ENCODE results near the gene SAP30BP. TPM values are rescaled to one million over a fixed set of nuclear protein-coding genes. Genes with fewer than 3 reads are reported as not detected.

Gene SAP30BP
- polyA plus RNA-seq, 3 donors: 92.2 to 104 (median 98.5) TPM

DNA sequence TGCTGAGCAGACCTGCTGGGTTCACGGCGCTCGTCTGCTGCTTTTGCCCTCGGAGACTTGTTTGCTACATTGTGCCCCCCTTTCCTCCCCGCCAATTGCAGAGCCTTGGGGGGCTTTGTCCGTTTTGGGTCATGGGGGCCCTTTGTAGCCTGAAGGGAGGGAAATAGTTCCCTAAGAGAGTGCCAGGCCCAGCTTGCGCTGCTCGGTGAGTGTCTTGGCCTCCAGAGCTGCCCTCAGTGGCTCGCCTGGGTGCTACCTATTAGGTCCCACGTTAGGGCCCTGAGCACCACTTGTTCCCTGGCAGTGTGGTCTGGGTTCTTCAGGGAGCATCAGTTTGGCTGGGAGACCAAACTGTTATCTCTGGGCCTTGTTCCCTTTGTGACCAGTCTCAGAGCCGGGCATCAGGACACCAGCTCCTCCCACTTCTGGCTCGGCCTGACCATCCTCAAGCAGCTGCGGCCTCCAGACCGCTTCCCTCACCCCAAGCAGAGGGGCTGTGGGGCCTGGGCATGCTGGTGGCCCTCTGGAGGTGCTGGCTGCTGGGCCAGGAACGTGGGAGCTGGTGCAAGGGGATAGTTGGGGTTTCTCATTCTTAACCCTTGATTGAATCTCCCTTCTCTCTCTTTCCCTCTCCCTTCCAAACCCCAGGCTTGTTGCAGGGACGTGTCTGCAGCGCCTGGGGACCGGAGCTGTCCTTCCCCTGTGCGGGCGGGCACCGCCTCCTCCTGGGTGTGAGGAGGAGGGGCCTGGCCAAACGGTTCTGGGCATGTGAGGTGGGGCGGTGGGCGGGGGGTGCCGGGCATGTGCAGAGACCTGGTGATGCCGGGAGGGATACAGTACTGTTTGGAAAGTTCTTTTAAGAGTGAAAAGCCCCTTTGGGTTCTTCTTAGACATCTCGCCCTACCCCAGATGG lies 38.1 kb downstream of the SAP30BP start:
- DNase-seq: no peak

DNA sequence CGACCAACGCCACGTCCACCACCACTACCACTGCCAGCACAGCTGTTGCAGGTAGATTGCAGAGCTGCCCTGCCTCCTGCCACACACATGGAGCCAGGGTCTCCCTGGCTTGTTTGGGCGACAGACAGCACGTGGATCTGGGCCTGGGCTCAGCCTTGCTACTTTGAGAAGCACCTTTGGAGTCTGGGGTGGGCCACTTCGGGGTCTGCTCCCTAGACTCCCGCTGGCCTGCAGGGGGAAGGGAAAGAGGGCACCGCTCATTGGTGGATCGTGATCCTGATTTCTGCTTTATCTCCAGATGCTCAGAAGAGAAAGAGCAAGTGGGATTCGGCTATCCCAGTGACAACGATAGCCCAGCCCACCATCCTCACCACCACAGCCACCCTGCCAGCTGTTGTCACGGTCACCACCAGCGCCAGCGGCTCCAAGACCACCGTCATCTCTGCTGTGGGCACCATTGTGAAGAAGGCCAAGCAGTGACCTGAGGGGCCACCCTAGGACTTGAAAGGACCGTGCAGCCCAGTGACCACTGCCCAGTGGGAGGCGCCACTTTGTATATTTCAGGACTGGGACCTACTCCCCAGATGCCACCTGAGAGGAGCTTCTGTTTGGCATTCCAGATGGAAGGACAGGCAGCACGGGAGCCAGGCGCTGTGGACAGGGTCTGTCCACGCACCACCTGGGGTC lies 39.0 kb downstream of the SAP30BP start:
- DNase-seq: no peak

DNA sequence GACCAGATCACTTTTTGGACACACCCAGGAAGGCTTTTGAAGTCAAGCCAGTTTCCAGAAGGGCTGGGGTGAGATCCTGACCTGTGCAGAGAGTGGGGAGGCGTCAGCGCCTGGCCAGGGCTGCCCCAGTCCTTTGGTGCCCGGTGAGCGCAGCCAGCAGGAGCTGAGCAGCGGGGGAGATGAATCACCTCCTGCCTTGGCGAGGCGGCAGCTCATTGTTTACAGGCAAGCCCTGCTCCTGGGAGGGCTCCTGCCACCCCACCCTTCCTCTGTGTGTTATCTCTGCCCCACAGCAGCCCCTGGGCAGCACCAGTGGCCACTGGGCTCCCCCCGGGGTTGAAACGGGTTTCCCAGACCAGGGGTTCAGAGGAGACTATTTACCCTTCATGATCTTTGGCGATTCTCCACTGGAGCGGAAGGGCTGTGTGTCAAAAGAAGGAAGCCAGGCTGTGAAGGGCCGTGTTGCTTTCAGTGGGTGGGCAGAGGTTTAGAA lies 40.0 kb downstream of the SAP30BP start:
- no peak for DNase-seq

DNA sequence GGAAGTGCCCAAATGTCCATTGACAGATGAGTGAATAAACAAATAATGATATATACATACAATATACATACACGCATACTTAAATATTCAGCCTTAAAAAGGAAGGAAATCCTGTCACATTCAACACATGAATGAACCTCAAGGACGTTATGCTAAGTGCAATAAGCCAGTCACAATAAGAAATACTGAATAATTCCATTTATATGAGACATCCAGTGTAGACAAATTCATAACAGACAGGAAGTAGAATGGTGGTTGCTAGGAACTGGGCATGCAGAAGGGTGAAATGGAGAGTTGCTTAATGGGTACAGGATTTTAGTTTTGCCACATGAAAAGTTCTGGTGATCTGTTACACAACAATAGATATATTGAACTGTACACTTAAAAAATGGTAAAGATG lies 45.3 kb downstream of the SAP30BP start:
- DNase-seq: no peak

- no peak for DNase-seq
Measured at GRCh38 chr17:75719732-75720131, 52.6 kb downstream of the SAP30BP start.

- peak; percentile 60 for DNase-seq
Measured at GRCh38 chr17:75720656-75721462, 53.7 kb downstream of the SAP30BP start, which contains the start of gene ITGB4. Gene ITGB4 (plus strand): TSS chr17:75721459. CDS start chr17:75724704, 3,245 bp downstream.

DNA sequence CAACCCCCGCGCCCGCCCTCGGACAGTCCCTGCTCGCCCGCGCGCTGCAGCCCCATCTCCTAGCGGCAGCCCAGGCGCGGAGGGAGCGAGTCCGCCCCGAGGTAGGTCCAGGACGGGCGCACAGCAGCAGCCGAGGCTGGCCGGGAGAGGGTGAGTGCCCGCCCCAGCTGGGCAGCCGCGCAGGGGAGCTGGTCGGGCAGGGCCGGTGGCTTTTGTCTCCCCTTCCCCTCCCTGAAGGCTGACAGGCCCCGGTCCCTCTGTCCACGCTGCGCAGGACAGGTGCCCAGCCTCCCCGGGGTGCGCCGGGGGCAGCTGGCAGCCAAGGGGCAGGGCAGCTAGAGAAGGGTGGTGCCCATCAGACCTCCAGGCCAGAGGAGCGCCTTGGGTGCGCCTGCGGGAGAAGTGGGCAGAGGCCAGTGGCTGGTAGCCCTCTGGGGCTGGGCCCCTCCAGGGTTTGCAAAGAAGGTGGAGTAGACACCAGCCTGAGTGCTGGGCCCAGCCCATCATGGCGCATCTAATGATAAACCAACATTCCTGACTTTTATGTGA lies 54.4 kb downstream of the SAP30BP start:
- no peak for DNase-seq

GRCh38 chr17:75722076-75722475 lies 54.9 kb downstream of the SAP30BP start:
- no peak for DNase-seq

DNA sequence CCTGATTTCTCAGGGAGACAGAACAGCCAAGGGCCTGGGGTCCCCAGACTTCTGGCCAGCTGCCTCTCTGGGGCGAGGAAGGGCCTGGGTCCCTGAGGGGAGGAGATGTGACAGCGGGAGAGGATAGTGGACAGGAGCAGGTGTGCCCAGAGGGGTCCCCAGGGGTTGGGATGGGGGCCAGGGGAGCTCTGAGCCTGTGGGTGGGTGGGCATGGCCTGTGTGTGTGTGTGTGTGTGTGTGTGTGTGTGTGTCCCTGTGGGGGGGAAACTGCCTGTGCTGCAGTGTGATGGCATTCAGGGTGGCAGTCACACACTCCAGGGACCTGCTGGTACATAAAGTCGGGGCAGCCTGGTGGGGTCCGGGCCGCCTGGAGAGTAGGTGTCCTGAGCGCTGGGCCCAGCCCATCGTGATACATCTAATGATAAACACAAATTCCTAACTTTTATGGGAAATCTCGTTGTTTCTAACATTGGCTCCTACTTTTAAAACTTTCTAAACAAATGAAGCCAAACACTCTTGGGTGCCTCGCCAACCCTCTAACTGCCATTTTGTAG lies 55.5 kb downstream of the SAP30BP start:
- no peak for DNase-seq

- no peak for DNase-seq
Measured at GRCh38 chr17:75723171-75723930, 56.2 kb downstream of the SAP30BP start.

- DNase-seq: no peak
Measured at GRCh38 chr17:75724016-75725003, 57.2 kb downstream of the SAP30BP start.

- no peak for DNase-seq
Measured at GRCh38 chr17:75725504-75725903, 58.4 kb downstream of the SAP30BP start.

DNA sequence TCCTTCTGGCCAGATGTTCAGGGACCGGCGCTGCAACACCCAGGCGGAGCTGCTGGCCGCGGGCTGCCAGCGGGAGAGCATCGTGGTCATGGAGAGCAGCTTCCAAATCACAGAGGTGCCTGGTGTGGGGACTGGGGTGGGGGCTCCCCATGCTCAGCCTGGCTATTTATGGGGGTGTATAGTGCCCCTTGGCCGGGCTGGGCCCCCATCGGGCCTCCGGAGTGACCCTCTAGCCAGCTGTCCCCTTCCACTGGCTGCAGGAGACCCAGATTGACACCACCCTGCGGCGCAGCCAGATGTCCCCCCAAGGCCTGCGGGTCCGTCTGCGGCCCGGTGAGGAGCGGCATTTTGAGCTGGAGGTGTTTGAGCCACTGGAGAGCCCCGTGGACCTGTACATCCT lies 60.3 kb downstream of the SAP30BP start:
- no peak for DNase-seq

GRCh38 chr17:75729351-75729750 lies 62.2 kb downstream of the SAP30BP start:
- no peak for DNase-seq

DNA sequence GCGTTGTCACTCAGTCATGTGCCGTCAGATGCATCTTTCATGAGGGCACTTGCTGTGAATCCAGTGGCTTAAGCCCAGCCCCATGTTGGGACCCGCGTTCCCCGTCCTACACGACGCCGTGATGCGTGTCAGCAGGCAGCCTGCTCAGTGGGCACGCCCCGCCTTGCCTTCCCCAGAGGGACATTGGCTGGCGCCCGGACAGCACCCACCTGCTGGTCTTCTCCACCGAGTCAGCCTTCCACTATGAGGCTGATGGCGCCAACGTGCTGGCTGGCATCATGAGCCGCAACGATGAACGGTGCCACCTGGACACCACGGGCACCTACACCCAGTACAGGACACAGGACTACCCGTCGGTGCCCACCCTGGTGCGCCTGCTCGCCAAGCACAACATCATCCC lies 62.9 kb downstream of the SAP30BP start:
- no peak for DNase-seq

GRCh38 chr17:75731086-75731715 lies 64.1 kb downstream of the SAP30BP start:
- no peak for DNase-seq

GRCh38 chr17:75731716-75732498 lies 64.8 kb downstream of the SAP30BP start:
- no peak for DNase-seq

DNA sequence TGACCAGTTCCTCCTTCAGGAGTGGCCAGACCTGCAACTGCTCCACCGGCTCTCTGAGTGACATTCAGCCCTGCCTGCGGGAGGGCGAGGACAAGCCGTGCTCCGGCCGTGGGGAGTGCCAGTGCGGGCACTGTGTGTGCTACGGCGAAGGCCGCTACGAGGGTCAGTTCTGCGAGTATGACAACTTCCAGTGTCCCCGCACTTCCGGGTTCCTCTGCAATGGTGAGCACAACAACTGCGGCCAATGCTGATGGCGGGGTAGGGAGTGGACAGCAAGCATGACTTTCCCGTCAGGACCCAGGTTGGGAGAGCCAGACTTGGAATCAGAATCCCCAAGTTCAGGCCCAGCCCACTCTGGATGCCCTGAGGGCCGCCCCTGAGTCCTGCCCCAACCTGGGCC lies 66.3 kb downstream of the SAP30BP start:
- DNase-seq: no peak

Measured in renal pelvis (tissue), 4 donors.